ENCODE results near the gene TSEN54.

The TSEN54 gene

GRCh38 chr17:75471207-75471606 lies 45.1 kb upstream of the TSEN54 start:
- no peaks in the 10 kb centered on the region for H3K36me3 ChIP-seq (replicated peaks; ENCODE audit: insufficient read depth, low read length)
- no peaks in the 10 kb centered on the region; the same call in 1 of the 2 replicates for H3K79me2 ChIP-seq (ENCODE audit: low read length)
- no peak for DNase-seq
- no peaks in the 10 kb centered on the region for H3K4me1 ChIP-seq (ENCODE audit: low read length)
- TF ChIP-seq, protein P1, sequence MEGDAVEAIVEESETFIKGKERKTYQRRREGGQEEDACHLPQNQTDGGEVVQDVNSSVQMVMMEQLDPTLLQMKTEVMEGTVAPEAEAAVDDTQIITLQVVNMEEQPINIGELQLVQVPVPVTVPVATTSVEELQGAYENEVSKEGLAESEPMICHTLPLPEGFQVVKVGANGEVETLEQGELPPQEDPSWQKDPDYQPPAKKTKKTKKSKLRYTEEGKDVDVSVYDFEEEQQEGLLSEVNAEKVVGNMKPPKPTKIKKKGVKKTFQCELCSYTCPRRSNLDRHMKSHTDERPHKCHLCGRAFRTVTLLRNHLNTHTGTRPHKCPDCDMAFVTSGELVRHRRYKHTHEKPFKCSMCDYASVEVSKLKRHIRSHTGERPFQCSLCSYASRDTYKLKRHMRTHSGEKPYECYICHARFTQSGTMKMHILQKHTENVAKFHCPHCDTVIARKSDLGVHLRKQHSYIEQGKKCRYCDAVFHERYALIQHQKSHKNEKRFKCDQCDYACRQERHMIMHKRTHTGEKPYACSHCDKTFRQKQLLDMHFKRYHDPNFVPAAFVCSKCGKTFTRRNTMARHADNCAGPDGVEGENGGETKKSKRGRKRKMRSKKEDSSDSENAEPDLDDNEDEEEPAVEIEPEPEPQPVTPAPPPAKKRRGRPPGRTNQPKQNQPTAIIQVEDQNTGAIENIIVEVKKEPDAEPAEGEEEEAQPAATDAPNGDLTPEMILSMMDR (IDR thresholded peaks at IDR 0.05; ENCODE audit: low read length), result no peak
- TF ChIP-seq EZH2phosphoT487 (IDR thresholded peaks at IDR 0.05; ENCODE audit: low read length) (no peak), EZH2 (optimal IDR thresholded peaks at IDR 0.05; ENCODE audit: low read depth, low read length) (no peak)
- H3K9ac ChIP-seq (ENCODE audit: low read length), result no peak overlapping the region
- H3F3A ChIP-seq (ENCODE audit: insufficient read depth, low read length), result no peaks in the 10 kb centered on the region
- H2AFZ ChIP-seq (ENCODE audit: low read length), result no peak overlapping the region
- no peak overlapping the region for H3K4me3 ChIP-seq (ENCODE audit: low read length)
- H3K4me2 ChIP-seq (ENCODE audit: low read depth, low read length), result no peak overlapping the region
- no peaks in the 10 kb centered on the region for H3K9me2 ChIP-seq (replicated peaks; ENCODE audit: insufficient read depth, low read length)
- H3K27me3 ChIP-seq (replicated peaks; ENCODE audit: insufficient read depth, low read length), result no peaks in the 10 kb centered on the region
- no peak overlapping the region for H3K27ac ChIP-seq (ENCODE audit: low read length)
- no peaks in the 10 kb centered on the region for H4K20me1 ChIP-seq (ENCODE audit: insufficient read depth, low read length)
- H3K9me3 ChIP-seq (replicated peaks; ENCODE audit: insufficient read depth, low read length), result no peaks in the 10 kb centered on the region

DNA sequence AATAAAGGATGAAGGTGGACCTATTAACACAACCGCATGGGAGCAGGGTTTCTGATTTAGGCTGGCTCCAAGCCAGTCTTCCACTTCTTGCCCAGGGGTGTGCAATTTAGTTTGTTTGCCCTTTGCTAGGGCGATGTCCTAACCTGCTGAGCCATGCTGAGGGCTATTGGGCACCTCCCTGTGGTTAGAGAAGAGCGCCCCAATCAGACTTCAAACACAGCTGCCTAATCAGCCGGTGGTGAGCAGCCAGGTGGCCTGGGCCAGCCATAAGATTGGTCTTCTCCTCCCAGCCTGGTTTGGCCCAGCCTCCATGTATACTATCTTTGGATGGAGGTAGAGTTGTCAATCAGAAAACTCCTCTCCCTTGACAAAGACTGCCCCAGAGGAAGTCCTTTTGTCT lies 44.2 kb upstream of the TSEN54 start:
- no peaks in the 10 kb centered on the region for H3K27me3 ChIP-seq (replicated peaks; ENCODE audit: insufficient read depth, low read length)
- H3K4me1 ChIP-seq (ENCODE audit: low read length), result no peaks in the 10 kb centered on the region
- H2AFZ ChIP-seq (ENCODE audit: low read length), result no peak overlapping the region
- H3K4me2 ChIP-seq (ENCODE audit: low read depth, low read length), result no peak overlapping the region
- no peaks in the 10 kb centered on the region for H3F3A ChIP-seq (ENCODE audit: insufficient read depth, low read length)
- H3K79me2 ChIP-seq (ENCODE audit: low read length), result no peaks in the 10 kb centered on the region; the same call in 1 of the 2 replicates
- no peak overlapping the region for H3K9ac ChIP-seq (ENCODE audit: low read length)
- no peaks in the 10 kb centered on the region for H3K9me3 ChIP-seq (replicated peaks; ENCODE audit: insufficient read depth, low read length)
- H4K20me1 ChIP-seq (ENCODE audit: insufficient read depth, low read length), result no peaks in the 10 kb centered on the region
- no peak overlapping the region for H3K27ac ChIP-seq (ENCODE audit: low read length)
- no peaks in the 10 kb centered on the region for H3K36me3 ChIP-seq (replicated peaks; ENCODE audit: insufficient read depth, low read length)
- no peaks in the 10 kb centered on the region for H3K9me2 ChIP-seq (replicated peaks; ENCODE audit: insufficient read depth, low read length)
- TF ChIP-seq, protein P1 (IDR thresholded peaks at IDR 0.05; ENCODE audit: low read length), result no peak
- no peak for TF ChIP-seq EZH2 (optimal IDR thresholded peaks at IDR 0.05; ENCODE audit: low read depth, low read length)
- no peak overlapping the region for H3K4me3 ChIP-seq (ENCODE audit: low read length)
- no peak for DNase-seq

DNA sequence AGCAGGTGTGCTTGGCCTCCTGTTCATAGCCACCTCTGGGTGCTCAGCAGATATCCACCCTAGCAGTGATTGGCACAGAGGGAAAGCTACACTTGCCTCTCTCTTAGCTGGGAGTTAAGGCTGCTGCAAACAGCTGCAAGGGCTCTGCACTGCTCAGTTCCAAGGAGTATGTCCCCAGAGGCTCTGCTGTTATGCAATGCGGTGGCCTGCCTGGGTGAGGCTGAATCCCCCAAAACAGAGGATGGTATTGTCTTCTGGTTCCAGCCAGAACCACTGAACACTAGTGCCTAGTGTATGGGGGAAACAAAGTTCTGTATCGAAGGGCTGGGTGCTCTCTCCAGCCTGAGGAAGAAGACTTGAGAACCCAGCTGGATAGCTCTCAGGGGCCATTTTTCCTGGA lies 43.1 kb upstream of the TSEN54 start:
- no peaks in the 10 kb centered on the region for H3K27me3 ChIP-seq (replicated peaks; ENCODE audit: insufficient read depth, low read length)
- no peak overlapping the region for H3K9ac ChIP-seq (ENCODE audit: low read length)
- H2AFZ ChIP-seq (ENCODE audit: low read length), result no peak overlapping the region
- H3K9me3 ChIP-seq (replicated peaks; ENCODE audit: insufficient read depth, low read length), result no peaks in the 10 kb centered on the region
- H3K36me3 ChIP-seq (replicated peaks; ENCODE audit: insufficient read depth, low read length), result no peaks in the 10 kb centered on the region
- H3K4me2 ChIP-seq (ENCODE audit: low read depth, low read length), result no peak overlapping the region
- no peaks in the 10 kb centered on the region for H3K4me1 ChIP-seq (ENCODE audit: low read length)
- no peaks in the 10 kb centered on the region for H3F3A ChIP-seq (ENCODE audit: insufficient read depth, low read length)
- no peak overlapping the region for H3K27ac ChIP-seq (ENCODE audit: low read length)
- no peak overlapping the region for H3K4me3 ChIP-seq (ENCODE audit: low read length)
- H3K79me2 ChIP-seq (ENCODE audit: low read length), result no peaks in the 10 kb centered on the region; the same call in 1 of the 2 replicates
- no peaks in the 10 kb centered on the region for H4K20me1 ChIP-seq (ENCODE audit: insufficient read depth, low read length)
- no peak for TF ChIP-seq EZH2phosphoT487 (IDR thresholded peaks at IDR 0.05; ENCODE audit: low read length)
- TF ChIP-seq, protein P1 (IDR thresholded peaks at IDR 0.05; ENCODE audit: low read length), result no peak
- no peak for TF ChIP-seq EZH2 (optimal IDR thresholded peaks at IDR 0.05; ENCODE audit: low read depth, low read length)
- no peaks in the 10 kb centered on the region for H3K9me2 ChIP-seq (replicated peaks; ENCODE audit: insufficient read depth, low read length)
- DNase-seq, result no peak

Measured in MM.1S (cell line).